Measurements from ENCODE around the gene TTLL11.

The TTLL11 gene

DNA sequence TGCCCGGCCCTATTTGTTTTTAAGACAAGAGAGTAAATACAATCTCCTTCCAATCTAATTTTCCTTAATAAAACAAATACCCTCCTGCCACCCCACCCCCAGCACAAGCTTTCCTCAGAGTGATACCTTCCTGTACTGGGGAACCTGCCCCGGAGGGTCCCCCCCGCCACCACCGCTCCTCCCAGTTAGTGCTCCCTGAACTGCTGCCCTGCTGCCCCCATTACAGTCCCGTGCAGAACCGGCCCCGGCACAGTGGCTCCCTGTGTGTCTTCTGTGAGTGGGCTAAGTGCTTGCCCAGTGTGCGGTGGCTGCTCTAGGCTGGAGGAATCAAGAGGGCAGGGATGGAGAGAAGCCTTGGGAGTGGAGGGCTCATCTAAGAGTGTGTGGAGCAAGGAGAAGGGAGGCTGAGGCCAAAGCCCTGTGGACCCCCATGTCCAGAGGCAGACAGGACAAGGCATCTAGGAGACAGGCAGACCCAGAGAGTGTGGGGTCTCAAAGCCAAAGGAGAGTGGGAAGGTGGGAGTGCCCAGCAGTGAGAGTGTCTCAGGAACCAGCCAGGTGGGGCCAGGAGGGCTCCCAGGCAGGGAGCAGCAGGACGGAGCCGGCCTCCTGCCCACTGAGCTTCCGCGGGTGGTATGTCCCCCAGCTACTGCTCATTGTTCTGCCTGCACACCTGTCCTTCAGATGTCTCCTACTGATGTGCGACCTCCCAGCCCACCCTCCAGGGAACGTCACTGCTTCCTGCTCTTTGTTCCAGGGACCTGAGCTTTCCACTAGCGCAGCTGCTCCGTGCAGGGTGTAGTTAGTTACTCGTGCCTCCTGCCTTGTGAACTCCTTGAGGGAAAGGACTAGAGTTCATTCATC lies 312.7 kb downstream of the TTLL11 start:
- DNase-seq = no peak

DNA sequence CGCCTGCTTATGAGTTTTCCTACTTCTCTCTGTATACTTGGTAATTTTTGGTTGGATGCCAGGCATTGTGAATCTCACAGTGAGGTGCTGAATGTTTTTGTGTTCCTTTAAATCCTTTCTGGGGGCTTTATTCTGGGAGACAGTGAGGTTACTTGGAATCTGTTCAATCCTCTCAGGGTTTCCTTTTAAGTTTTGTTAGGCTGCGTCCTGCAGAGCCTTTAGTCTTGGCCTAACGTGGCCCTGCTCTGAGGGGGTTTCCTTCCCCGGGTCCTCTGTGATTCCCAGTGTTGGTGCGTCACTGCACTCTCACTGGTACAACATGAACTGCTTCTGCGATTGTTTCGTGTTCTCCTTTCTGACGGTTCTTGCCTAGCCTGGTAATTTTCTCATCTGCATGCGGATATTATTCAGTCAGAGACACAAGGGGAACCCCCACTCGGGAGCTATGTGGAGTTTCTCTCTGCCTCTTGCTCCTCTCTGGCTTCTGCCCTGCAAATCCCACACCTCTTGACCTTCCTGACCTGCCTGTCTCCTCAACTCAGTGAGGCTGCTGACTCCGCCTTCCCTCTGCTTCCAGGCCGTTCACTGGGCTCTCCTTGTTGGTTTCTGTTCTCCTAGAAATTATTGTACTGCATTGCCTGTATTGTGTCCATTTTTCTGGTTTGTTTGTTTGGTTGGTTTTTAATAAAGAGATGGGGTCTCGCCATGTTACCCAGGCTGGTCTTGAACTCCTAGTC lies 313.6 kb downstream of the TTLL11 start:
- DNase-seq = no peak

DNA sequence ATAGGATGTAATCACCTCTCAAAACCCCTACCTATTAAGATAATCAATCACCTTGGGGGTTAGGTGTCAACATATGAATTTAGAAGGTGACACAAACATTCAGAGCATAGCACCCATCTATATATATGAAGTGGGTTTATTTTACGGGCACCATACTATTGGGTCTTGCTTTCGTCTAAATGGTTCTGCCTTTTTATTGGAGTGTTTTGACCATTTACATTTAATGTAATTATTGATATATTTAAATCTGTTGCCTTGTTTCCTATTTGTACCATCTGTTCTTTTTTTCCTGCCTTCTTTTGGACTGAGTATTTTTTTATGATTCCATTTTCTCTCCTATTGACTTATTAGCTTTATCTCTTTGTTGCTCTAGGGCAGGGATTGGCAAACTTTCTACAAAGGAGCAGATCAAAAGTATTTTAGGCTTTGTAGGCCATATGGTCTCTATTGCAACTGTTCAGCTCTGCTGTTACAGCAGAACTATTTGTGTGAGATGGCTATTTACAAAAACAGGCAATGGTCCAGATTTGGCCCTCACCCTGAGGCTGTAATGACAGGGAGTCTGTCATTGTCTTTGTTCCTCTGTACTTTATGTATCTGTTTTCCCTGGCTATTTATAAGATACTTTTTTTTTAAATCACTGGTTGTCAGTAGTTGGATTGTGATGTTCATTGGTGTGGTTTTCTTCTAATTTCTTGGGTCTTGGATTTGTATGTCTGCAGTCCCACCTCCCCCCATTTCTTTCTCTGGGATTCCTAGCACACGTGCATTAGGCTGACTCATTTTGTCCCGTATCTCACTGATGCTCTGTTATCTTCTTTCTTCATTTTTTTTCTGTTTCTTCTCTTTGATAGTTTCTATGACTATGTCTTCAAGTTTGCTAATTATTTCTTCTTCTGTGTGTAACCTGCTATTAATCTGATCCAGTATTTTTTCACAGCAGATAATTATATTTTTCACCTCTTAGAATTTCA lies 314.6 kb downstream of the TTLL11 start:
- no peak for DNase-seq

DNA sequence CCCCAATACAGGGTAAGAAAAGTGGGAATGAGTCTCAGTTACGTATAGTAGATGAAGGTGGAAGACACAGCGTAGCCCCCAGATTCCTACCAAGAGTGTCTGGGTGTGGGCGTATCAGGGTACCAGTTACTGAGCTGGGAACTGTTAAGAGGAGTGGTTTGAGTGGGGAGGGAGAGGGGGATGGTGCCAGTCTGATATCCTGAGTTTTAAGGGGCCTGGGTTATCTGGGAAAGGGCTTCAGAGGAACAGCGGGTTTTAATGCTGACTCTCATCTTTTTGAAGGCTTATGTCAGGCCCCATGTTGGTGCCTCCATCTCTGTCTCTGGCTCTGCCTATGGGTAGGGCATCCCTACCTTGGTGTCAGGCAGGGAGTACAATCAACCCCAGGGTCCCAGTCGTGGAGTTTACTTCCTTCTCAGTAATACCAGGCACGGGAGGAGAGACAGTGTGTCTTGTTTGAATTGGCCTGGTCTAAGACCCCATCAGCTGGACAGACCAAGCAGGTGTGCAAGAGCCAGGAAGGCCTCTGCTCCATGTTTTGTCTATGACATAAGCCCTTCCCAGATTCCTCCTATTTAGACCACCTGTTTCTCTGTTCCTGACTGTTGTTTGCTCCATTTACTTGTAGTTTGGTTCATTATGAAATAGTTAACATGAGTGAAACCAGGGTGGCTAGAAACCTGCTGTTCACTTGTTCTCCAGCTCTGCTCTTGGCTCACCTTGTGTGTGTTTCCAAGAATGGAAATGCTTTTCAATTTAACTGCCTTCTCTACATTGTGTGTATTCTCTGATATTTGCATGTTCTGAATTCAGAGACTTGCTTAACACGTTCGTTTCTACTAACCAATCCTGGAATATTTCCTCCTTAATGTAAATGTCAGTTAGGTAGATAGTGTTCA lies 316.1 kb downstream of the TTLL11 start:
- DNase-seq = no peak

DNA sequence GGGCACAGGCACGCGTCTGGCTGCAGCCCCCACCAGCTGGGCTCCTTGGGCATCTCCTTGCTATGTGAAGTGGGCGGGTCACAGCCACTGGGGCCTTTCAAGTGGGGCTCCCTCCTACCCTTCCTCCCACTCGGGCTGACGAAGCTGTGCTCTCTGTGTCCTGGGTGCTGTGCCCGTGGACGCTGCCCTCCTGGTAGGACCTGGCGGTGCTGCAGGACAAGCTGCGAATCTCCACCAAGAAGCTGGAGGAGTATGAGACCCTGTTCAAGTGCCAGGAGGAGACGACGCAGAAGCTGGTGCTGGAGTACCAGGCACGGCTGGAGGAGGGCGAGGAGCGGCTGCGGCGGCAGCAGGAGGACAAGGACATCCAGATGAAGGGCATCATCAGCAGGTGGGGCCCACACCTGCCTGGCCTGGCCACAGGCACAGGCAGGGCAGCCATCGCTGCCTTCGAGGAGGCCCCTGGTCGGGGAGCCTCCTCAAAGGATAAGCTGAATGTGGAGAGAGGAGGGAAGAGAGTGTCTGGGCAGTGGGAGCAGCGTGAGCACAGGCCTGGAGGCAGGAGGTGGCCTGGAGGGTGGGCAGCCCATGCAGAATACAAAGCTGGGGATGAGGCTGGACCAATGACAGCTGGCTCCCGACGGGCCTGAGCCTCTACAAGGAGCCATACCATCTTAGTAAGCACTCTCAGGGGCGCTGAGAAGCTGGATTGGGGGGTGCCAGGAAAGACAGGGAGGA lies 316.9 kb downstream of the TTLL11 start:
- no peak for DNase-seq

DNA sequence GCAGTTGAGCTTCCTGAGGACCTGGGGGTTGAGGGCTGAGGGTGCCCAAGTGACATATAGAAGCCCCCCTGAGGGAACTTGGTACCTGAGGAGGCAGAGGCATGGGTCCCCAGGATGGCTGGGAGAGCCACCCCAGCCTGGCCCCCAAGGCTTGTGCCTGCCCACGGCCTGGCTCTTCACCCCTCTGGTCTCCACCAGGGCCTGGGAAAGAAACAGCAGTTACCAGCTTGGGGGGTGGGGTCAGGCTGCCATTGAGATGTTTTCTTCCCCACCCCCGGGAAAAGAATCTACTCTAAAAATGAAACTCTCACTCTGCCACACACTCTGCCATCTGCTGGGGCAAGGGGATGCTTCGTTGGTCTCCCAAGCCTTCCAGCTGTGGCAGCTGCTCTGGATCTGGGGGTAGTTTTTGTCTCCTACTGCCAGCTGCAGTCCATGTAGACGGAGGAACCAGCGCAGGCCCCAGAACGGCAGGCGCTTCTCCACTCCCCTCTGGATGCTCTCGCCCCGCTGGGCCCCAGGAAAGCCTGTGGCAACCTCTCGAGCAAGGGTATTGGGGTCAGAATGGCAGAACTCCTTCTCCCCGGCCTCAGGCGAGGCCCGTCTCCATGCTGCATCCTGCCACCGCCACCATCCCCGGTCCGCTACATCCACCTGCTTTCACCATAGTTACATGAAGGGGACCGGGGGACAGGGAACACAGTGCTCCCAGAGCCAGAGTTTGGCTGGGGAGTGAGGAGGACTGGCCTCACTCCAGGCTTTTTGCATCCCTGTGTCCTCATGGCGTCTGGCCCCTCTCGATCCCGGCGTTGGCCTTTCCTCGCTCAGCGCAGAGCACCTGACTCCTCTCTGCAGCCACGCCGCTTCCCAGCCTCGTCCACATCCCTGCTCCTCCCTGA lies 318.1 kb downstream of the TTLL11 start:
- no peak for DNase-seq

DNA sequence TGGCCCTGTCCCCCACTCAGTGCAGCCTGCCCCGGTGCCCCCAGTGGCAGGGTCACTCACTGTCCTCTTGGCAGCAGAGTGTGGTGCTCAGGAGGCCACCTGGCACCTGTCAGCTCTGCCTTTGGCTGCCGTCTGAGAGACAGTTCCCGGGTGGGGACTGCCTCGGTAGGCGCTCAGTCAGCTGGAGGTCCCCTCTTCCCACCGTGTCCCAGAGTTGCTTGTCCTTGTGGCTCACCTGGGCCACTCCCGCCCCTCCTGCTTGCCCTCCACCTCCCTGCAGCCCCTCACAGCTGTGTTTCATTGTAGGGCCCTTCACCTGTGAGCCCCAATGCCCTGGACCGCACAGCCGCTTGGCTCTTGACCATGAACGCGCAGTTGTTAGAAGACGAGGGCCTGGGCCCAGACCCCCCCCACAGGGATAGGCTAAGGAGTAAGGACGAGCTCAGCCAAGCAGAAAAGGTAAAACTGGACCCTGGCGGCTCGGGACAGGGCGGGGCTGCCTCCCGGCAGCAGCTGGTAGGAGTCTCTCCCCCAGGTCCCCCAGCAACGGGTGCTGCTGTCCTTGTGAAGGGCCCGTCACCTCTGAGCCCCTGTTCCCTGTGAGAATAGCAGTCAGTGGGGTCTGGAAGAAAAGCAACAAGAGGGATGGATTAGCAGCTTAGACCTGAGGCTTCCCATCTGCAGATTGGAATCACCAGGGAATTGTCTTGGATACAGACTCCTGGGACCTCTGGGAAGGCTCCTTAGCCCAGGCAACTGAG lies 319.0 kb downstream of the TTLL11 start:
- no peak for DNase-seq

DNA sequence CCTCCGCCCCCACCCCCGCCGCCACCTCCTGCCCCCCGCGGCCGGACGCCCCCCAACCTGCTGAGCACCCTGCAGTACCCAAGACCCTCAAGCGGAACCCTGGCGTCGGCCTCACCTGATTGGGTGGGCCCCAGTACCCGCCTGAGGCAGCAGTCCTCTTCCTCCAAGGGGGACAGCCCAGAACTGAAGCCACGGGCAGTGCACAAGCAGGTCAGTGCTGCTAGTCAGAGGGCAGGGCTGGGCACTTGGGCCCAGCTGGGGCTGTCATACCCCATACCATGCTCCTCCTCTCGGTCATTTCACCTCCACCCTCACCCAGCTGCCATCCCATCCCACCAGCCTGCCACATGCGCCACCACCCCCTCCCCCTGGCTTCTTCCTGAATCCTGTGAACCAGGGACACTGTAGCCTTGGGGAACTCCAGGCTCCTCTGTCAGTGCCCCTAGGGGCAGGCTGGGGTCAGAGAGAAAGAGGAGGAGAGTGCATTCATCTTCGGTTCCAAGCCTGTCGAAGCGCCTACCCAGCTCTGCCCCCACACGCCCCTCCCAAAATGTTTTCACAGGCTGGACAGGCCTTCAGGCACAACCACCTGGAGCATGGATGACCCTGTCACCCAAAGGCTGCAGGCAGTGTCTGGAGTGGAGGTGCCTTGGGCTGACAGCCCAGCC lies 319.7 kb downstream of the TTLL11 start:
- no peak for DNase-seq

DNA sequence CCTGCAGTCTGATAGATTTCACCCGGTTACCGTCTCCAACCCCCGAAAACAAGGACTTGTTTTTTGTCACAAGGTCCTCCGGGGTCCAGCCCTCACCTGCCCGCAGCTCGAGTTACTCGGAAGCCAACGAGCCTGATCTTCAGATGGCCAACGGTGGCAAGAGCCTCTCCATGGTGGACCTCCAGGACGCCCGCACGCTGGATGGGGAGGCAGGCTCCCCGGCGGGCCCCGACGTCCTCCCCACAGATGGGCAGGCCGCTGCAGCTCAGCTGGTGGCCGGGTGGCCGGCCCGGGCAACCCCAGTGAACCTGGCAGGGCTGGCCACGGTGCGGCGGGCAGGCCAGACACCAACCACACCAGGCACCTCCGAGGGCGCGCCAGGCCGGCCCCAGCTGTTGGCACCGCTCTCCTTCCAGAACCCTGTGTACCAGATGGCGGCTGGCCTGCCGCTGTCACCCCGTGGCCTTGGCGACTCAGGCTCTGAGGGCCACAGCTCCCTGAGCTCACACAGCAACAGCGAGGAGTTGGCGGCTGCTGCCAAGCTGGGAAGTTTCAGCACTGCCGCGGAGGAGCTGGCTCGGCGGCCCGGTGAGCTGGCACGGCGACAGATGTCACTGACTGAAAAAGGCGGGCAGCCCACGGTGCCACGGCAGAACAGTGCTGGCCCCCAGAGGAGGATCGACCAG lies 320.4 kb downstream of the TTLL11 start:
- DNase-seq = no peak

Data from stimulated activated CD4-positive, alpha-beta T cell treated with anti-CD3 and anti-CD28 coated beads, Interleukin-1b, Interleukin-23, amount 100 ng/mL, for 48 hours (primary cell).